Measurements from ENCODE around the gene NCOA7.

The NCOA7 gene

DNA sequence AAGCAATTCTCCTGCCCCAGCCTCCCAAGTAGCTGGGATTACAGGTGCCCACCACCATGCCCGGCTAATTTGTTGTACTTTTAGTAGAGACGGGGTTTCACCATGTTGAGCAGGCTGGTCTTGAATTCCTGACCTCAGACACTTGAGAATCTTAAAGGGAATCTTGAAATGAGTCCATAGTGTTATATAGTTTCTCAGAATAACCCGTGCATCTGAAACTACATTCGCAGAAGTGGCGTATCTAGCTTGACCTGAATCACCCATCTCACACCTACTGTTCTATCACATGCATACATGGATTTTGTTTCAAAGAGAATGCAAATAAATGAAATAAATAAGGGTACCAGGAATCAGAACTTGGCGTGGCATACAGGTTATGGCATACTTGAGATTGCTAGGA is 65.0 kb downstream of the NCOA7 start:
- no peak overlapping the region for H3K4me3 ChIP-seq (replicated peaks; ENCODE audit: low read depth, low read length)
- TF ChIP-seq, protein P1, sequence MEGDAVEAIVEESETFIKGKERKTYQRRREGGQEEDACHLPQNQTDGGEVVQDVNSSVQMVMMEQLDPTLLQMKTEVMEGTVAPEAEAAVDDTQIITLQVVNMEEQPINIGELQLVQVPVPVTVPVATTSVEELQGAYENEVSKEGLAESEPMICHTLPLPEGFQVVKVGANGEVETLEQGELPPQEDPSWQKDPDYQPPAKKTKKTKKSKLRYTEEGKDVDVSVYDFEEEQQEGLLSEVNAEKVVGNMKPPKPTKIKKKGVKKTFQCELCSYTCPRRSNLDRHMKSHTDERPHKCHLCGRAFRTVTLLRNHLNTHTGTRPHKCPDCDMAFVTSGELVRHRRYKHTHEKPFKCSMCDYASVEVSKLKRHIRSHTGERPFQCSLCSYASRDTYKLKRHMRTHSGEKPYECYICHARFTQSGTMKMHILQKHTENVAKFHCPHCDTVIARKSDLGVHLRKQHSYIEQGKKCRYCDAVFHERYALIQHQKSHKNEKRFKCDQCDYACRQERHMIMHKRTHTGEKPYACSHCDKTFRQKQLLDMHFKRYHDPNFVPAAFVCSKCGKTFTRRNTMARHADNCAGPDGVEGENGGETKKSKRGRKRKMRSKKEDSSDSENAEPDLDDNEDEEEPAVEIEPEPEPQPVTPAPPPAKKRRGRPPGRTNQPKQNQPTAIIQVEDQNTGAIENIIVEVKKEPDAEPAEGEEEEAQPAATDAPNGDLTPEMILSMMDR (IDR thresholded peaks at IDR 0.05; ENCODE audit: low read length, missing control alignments): no peak
- no peak for DNase-seq (ENCODE audit: low read depth)

DNA sequence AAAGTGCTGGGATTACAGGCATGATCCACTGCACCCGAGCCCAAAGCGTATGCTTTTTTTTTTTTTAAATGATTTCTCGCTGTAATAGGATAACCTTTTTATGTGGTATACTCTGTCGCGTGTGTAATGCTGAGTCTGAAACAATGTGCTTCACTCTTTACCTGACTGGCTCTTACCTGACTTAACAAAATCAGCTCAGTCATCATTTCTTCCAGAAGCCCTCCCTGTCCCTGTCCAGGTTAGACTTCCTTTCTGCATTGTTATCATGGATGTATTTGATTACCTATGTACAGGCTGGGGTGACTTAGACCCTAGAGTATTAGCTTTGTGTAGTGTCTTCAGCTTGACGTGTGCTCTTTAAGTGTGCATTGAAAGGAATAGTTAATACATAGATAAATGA is 67.1 kb downstream of the NCOA7 start:
- H3K4me3 ChIP-seq (replicated peaks; ENCODE audit: low read depth, low read length): no peak overlapping the region
- TF ChIP-seq, protein P1 (IDR thresholded peaks at IDR 0.05; ENCODE audit: low read length, missing control alignments): no peak
- DNase-seq (ENCODE audit: low read depth): no peak

DNA sequence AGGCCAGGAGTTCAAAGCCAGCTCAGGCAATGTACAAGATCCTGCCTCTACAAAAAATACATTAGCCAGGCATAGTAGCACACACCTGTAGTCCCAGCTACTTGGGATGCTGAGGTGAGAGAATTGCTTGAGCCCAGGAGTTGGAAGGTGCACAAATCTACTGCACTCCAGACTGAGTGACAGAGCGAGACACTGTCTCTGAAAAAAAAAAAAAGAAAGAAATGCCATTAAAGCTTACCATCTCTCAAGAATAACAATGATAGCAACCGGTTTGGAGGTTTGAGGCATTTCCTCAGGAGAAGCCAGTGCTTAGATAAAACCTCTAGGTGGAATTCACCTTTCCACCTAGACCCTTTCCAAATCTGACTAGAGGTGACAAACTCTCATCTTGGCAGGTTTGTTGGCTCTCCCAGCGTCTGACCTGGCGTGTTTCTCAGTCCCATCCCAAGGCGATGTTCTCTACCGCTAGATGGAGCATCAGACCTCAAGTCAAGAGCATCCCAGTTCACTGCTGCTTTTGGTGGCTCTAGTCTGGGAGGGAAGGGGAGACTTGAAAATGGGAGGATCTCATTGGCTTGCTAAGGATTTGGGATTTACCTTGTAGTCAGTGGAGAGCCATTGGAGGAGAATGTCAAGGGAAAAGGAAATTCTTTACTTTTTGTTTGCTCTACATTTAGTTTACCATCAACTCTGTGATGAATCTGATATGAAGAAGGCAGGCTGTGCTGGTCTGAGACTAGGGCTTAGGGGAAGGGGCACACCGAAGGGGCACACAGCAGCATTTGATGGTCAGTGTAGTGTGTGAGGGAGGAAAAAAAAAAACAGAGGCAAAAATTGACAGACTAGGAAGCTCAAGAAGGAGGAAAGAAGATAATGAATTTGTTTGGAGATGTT is 67.9 kb downstream of the NCOA7 start:
- H3K4me3 ChIP-seq (replicated peaks; ENCODE audit: low read depth, low read length): no peak overlapping the region
- peak; percentile 75 for DNase-seq (ENCODE audit: low read depth)
- TF ChIP-seq, protein P1 (IDR thresholded peaks at IDR 0.05; ENCODE audit: low read length, missing control alignments): peak; percentile 92

DNA sequence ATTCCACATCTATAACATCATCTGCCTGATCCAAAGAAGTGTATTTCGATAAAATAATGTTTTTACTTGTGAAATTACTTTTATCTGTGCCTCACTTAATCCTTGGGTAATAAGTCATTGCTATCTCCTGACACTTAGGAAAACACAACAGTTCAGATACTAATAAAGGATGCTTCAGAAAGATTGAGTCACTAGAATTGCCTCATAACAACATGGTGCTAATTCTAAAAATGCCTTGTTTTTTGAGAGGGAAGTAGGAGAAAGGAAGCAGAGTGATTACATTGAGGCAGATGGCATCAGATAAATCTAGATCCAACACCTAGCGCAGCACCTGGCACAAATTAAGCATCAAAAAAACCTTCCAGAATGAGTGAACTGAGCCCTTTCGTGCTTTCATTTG is 69.0 kb downstream of the NCOA7 start:
- DNase-seq (ENCODE audit: low read depth): peak; percentile 42
- no peak overlapping the region for H3K4me3 ChIP-seq (replicated peaks; ENCODE audit: low read depth, low read length)
- TF ChIP-seq, protein P1 (IDR thresholded peaks at IDR 0.05; ENCODE audit: low read length, missing control alignments): no peak

DNA sequence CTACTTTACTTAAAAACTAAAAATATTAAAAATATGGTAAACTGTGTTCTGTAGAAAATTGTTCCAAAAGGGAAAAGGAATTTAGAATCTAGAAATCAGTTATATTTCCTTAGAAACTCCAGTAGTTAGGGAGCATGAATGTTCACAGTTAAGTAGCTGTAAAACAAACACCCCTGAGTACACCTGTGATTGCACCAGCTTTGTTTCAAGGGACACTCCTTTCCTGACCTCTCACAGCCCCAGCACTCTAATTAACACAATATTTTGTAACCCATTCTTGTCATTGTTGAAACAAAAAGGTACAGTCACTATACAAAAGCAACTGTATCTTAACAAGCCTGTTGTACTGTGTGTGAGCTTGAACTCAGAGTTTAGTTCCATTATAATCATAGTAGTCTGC is 72.3 kb downstream of the NCOA7 start:
- DNase-seq (ENCODE audit: low read depth): no peak
- no peak overlapping the region for H3K4me3 ChIP-seq (replicated peaks; ENCODE audit: low read depth, low read length)
- TF ChIP-seq, protein P1 (IDR thresholded peaks at IDR 0.05; ENCODE audit: low read length, missing control alignments): no peak

DNA sequence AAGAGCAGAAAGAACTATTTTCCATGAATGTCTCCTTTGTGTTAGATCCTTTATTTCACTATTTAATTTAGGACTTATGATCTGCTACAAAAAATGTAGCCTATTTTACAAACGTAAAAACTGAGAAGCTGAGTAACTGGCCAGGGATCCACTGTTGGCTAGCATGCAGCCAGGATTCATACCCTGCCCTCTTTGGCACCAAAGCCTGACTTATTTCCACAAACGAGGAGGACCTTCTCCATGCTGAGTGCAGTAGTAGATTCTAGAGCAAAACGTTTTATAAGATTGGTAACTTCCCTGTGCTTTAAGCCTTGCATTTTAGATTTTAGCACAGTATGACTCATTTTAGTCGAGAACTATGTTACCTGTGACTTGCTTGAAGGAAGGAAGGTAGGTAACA is 74.3 kb downstream of the NCOA7 start:
- DNase-seq (ENCODE audit: low read depth): no peak
- no peak overlapping the region for H3K4me3 ChIP-seq (replicated peaks; ENCODE audit: low read depth, low read length)

More for the DNA sequence above, 74.3 kb downstream of the NCOA7 start:
- TF ChIP-seq, protein P1 (IDR thresholded peaks at IDR 0.05; ENCODE audit: low read length, missing control alignments): no peak
